SKM-1 treated with dmso at 0.1 percent for 144 hours (cell line): ENCODE results near the gene DDB1.

Experiments
- DNase-seq: peaks from one replicate; lab custom pipeline; 2025; ENCODE audit not compliant: unreplicated experiment; lab: John Stamatoyannopoulos, UW

The DDB1 gene

DNA sequence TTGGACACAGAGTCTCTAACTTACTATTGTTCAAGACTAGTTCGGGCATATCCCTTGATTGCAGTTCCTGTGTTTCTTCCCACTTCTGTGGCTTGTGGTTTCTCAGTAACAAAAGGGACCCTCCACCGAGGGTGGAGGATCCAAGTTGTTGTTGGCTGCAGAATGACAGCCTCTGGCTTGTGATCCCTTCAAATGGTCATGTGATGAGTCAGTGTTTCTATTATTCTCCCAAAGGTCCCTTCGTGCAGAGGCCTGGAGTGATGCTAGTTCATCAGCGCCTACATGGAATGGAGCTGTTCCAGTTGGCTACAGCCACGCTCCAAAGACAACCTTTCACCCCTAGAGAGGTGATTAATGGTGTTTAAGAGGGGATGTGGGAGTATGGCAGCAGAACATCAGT is 35.2 kb downstream of the DDB1 start:
- DNase-seq = peak; percentile 12

DNA sequence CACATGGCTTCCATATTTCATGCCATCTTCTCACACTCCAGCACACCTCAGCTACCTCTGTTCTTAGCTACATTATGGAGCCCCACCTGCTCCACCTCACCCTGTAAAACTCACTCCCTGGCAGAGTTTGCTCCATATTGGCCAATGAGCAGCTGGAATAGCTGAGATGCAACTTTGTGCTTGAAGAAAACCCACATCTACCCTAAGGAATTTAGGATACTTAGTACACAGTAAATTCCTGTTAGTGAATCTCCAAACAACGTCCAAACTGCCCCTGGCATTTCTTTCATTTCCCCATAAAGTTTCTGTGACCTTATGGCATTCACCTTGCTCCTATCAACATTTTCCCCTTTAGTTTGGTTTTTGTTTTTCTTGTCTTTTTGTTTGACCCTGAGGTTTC is 35.6 kb downstream of the DDB1 start:
- no peak for DNase-seq

DNA sequence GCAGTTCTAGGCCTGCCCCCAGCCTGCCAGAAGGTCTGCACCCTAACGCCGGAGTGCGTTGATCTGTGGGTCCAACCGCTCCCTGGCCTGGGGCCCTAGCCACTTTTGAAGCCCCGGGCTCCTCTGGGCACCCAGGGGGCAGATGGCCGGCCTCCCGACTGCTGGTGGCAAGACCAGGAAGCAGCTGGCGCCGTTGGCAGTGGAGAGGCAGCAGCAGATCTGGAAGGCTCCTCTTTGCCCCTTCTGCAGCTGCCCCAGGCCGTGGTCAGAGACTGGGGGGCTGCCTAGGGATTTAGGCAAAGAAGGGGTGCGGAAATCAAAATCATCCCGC is 37.3 kb downstream of the DDB1 start:
- no peak for DNase-seq

DNA sequence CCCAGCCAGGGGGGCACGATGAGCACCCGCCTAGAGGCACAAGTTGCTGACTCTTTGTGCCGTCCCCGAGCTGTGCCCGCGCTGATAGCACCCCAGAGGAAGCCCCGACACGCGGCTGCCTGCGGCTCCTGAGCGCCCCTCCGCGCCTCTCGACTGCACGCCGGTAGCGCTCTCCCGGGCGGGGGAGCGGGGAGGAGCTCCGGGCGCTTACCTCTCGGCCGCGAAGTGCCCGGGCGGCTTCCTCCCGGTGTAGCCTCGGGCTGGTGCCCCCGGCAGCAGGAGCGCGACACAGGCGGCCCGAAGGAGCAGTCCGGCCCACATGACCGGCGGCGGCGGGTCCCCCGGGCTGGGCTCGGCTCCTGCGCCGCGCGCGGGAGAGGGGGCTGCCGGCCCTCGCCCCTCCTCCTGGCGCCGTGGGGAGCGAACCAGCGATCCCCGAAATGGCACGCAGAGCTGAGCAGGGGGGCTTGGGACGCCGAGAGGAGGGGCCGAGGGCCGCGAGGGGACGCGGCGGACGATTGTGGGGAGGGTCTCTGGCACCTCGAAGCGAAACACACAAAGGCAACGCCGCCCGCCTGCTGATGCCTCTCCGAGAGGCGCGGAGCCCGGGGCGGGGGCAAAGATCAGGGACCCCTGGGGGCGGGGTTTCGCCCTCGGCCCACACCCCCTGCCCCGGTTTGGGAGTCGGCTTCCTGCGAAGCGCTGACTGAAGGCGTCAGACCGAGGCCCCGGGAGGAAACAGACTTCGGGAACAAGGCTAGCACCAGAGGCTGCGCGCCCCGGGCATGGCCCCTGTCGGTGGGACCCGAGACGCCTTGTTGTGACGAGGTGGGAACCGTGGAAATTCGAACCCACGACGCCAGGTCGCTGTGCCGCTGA is 37.9 kb downstream of the DDB1 start, which contains the start of gene VWCE:
Gene VWCE (minus strand): TSS at position 600 of the 879 bp plus-strand sequence. CDS start 279 bp downstream, at position 321.
- DNase-seq = peak; percentile 55

DNA sequence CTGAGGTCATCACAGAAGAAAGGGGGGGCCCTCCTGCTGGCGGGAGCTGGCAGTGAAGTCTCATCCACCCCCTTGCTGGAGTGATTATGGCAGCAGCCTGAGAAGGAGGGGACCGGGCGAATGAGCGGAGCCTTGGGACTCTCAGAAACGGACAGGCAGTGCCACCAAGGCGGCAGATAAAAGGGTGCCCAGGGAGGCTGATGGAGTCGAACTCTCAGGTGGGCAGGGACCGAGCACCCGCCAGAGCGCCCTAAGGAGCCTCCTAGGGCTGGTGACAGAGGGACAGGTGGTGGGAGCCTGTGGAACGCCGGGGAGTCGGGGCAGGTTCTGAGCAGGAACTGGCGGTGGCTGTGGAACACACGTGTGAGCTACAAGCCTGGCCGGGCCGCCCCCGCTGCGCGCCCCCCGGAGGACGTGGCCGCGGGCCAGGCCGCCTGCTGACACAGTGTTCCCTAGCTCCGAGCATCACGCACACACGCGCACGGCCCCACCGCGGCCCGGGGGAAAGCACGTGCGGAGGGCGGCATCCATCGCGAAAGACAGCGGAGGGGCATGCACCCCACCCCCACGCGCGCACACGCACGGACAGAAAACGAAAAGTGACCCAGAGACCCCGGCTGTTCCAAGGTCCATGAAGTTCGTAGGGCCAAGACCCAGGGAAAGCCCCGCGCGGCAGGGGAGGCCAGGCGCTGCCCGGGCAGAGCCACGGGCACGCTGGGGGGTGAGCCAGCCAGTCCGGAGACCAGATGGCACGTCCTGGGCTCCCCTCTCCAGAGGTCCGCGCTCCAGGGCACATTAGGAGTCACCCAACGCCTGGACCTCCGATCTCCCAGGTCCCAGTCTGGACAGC is 38.8 kb downstream of the DDB1 start:
- peak; percentile 36 for DNase-seq

DNA sequence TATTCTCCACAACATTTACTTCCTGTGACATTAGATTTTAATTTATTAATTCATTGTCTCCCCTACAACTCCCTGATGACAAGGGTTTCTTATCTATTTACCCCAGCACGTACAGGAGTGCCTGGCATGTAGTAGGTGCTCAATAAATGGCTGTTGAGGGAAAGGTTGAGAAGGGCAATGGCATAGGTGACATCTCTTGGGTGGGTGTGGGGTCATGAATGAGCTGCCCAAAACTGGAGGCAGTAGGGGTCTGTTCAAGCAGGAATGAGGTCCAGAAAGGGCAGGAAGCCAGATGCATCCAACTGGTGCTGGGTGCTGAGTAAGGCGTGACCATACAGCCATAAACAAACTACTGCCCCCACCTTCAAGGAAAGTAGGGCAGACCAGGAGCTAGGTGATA is 40.5 kb downstream of the DDB1 start:
- no peak for DNase-seq

DNA sequence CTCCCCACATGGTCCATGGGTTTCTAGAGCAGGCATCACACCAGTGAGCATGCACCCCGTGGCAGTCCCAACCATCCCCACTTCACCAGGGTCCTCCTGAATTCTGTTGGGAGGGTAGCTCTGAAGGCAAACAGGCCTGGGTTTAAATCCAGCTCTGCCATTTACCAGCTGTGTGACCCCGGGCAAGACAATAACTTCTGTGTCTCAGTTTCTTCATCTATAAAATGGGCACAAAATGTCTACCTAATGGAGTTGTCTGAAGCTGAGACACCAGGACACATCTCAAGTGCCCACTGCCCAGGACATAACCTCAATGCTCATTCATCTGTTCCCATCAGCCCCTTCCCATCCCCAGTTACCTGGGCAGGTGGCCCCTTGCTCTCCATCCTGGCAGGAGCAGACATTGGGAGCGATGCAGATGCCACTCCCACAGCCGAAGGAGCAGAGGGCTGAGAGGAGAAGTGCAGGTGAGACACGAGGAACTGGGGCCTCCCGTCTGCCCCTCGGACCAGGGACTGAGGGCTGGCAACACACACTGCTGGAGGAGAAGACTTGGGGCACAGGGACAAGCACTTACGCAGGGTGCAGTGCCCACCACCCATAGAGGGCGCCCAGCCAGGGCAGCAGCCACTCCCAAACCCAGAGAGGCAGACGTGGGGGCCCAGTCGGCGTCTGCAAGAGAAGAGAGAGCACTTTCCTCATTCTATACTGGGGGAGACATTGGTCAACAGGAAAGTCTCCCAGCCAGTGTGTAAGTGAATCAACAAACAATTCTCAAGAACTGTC is 41.8 kb downstream of the DDB1 start:
- DNase-seq = no peak

DNA sequence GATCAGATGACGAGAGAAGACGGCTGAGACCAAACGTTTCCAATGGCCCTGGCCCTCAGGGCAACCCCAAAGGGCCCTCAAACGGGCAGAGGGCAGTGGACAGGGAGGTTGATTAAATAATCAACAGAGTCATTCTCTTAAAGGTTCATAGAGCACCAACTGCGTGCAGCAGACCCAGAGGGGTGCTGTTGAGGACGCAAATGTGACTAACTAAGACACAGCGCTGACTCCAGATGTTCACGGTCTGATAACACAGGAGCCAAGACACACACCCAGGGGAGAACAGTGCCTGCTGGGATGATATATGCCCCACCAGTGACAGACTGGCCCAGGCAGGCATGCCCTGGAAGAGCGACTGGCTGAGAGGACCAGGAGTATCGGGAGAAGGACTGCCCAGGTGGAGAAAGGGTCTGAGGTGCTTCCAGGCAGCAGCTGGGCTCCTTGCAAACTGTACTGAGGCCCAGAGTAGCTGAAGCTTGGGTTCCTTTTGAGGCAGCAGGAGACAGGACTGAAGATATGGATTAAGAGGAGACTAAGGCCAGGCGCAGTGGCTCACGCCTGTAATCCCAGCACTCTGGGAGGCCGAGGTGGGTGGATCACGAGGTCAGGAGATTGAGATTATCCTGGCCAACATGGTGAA is 45.4 kb downstream of the DDB1 start:
- no peak for DNase-seq

DNA sequence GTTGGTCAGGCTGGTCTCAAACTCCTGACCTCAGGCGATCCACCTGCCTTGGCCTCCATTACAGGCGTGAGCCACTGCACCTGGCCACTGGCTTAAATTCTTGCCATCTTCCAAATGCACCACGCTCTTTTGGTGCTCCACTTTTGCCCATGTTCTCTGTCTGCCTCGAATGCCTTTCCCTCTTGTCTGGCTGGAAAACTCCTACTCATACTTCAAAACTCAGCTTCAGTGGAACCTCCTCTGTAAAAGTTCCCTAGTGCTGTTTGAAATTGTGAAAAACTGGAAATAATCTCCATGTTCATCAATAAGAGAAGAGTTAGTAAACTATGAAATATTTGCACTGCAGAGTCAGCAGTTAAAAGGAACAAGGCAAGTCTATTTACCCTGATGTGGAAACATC is 49.3 kb downstream of the DDB1 start:
- no peak for DNase-seq

DNA sequence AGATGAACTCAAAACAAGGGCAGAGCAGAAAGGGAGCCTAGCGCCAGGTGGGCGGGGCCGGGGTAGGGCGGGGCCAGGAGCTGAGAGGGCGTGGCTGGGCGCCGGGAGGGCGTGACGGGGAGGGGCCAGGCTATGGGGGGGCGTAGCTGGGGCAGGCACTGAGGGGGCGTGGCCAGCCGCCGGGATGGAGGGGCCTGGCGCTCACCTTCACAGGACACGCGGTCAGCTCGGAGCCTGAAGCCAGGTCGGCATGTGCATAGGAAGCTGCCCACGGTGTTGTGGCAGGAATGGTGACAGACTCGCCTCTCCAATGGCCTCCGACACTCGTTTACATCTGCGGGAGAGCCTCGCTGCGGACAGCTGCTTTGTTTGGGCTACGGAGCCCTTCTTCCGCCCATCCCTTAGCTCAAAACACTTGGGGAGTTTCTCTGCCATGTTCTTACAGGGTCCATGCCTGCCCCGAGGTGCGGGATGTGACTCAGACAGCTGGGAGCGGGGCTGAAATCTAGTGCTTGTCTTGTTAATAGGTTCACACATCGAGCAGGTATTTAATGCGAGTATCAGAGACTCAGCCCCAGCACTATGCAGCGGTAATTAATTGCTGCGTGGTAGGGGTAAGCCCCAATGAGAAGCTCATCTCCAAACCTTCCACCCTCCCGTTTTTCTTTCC is 51.2 kb downstream of the DDB1 start:
- DNase-seq = no peak

DNA sequence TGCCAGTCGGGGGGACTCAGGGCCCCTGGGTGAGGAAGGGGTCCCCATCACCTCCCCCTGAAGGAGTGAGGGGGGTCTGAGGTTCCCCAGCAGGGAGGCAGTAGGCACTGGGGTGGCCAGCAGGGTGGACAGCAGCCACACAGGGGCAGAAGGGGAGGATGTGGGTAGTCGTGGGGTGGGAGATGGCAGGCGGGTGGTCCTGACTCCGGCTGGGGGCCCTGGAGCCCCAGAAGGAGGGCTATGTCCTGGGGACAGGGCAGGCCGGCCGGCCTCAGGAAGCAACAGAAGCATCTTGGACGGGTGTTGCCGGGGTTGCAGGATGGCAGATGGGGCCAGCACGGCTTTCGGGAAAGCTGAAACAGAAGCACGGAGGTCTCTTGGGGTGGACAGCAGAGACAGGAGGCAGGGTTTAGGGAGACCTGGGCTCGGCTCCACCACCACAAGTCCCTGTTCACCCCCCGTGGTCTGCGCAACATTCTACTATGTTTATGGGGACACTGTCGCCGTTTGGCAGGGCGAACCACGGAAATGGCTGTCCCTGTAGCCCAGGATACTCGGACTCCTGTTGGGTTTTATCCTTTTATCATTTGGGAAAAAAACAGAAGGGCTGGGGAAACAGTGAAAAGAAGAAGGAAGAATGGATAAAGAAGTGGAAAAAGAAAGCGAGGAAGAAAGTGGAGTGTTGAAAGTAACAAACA is 51.9 kb downstream of the DDB1 start:
- DNase-seq = no peak

DNA sequence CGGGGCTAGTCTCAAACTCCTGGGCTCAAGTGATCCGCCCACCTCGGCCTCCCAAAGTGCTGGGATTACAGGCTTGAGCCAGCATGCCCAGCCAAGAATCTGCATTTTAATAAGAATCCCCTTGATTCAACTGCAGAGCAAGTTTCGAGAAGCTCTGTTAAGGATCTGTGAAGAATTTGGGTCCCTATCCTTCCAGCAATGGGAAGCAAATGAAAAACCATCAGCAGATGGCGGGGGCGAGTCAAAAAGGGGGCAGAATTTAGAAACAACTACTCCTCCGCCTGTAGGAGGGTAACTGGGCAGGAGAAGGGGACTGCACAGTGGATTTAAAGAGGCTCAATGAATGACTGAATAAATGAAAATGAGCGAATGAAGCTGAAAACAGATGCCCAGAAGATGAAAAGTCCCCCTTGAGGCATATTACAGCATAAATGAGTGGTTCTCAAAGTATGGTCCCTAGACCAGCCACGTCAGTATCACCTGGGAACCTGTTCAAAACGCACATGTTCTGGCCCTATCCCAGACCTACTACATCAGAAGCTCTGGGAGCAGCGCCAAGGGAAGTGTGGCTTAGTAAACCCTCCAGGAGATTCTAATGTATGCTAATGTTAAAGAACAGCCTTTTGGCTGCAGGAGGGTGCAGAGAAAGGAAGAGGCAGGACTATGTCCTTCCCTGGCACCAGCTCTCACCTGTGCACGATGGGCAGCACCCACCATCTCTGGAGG is 52.8 kb downstream of the DDB1 start:
- DNase-seq = no peak

DNA sequence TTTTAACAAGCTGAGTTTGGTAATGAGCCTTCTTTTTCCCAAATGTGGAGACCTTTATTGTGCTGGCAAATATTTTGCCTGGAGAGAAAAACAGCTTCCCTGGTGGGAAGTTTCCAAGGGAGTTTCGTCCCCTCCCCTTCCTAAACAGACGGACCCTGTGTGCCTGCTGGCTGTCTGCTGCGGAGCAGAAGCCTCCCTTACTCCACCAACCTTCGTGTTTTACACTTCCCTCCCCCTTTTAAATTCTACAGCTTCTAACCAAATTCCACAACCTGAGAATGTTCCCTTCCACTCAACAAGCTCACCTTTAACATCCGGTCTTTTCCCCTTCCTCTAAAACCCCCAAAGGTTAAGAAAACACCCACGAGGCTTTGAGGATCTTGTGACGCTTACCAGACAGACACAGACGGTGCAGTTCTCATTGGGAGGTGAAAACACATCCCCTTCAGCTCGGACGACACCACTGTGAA is 54.9 kb downstream of the DDB1 start:
- DNase-seq = no peak

DNA sequence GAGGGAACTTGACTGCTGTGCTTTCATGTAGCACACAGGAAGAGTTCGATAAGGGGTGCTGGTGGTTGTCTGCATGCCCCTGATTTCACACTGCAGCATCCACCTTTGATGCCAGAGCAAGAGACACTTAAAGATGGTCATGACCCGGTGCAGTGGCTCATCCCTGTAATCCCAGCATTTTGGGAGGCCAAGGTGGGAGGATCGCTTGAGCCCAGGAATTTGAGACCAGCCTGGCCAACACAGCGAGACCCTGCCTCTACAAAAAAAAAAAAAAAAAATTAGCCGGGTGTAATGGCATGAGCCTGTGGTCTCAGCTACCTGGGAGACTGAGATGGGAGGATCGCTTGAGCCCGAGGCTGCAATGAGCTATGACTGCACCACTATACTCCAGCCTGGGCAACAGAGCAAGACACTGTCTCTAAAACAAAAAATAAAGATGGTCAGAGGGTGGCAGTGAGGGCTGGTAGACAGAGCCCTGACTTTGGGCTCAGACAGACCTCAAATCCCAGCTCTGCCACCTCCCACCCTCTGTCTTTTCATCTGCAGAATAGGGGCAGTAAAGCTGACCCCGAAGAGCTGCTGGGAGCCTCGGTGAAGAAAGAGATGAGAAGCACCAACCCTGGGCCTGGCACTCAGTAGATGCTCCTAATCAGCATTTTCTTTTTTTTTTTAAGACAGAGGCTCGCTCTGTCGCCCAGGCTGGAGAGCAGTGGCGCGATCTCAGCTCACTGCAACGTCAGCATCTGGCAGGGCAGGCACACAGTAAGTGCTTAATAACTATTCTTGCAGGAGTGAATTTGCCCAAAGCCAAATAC is 55.5 kb downstream of the DDB1 start:
- no peak for DNase-seq

DNA sequence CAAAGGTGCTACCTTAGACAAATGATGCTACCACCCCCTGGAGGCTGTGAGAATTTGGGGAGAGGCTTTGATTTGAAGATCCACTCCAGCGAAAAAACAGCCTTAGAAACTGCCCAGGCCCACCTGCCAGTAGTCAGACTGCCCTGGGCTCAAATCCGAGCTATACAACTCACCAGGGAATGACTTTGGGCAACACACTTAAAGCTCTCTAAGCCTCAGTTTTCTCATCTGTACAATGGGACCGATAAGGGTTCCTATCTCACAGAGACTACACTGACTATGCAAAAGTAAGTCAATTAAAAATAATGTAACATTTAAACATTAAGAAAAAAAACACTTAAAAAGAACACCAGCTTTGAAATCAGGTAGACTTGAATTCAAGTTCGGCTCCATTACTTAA is 57.7 kb downstream of the DDB1 start:
- DNase-seq = no peak

DNA sequence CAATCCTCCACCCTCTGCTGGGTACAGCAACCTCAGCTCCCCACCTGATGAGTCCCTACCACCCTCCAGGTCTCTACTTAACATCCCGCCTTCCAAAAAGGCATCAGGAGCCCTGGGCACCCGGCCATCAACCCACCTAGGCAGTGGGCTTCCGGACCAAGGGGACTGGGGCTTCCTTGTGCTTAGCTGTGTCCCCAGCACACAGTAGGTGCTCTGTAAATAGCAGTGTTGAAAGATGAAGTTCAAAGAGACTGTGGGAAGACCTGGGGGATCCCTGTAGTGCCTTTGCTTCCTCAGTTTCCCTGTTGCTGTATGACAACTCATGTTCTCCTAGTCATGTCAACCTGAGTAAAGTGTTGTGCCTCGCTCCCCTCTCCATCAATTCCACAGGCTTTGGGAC is 58.8 kb downstream of the DDB1 start:
- DNase-seq = no peak

DNA sequence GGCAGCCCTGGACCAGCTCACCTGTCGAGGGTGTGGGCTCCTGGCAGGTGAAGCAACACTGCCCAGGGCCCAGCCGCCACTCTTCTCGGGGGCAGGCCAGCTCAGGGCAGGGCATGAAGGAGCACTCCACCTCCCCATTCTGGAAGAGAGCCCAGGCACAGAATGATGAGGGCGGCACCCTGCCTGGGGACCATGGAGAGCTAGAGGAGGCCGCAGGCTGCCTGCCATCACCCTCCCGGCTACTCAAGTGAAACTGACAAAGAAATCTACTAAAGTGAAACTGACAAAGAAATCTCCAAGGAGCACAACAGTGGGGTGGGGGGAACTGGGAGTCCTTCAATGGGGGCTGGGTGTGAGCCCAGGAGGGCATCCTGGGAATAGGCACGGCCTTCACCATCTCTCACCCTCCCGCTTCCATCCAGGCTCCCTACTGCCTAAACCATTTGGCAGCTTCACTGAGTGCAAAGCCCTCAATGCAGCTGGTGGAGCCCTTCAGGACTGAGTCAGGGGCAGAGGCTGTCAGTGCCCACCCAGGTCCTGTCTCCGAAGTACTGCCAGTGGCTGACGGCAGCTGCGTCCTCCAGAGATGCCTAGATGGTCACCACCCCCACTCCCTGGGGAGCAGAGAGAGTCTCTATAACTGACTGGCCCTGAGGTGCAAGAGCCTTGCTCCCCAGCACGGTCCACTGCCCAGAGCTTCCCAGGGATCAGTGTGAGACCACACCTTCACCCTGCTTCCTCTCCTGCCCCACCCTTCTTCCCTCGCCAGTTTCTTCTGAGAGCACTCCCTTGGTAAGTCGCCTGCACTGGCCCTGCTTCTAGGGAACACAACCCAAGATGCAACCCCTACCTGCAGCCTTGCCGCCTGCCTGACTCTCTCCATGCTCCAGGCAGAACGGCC is 59.5 kb downstream of the DDB1 start:
- DNase-seq = no peak
